A549 (cell line): ENCODE data around the gene CA12.

Experiments used
- CBX8 ChIP-seq: fragments of 200-600 bp; sonication (generic); IDR thresholded peaks from 2 replicates; pipeline ENCODE4 v1.6.1; 2016
- EHMT2 ChIP-seq: fragments of 200-600 bp; sonication (generic); IDR thresholded peaks from 2 replicates; pipeline ENCODE4 v1.6.1; 2016; ENCODE audit warnings: antibody characterized with exemption, low read depth, mild to moderate bottlenecking, moderate library complexity
- EP300 ChIP-seq, 2 experiments: fragments of >200 bp; sonication (Bioruptor Twin); formaldehyde crosslinking; IDR thresholded peaks; 2 replicates in 1 of 2; 3 replicates in 1 of 2; pipeline ENCODE4 v1.6.1; 2016 to 2017
- HOXB13 ChIP-seq: fragments of 250-450 bp; sonication (Bioruptor Pico); IDR thresholded peaks from 2 replicates; pipeline ENCODE4 v1.5.0; 2020; ENCODE audit warnings: low read depth, mild to moderate bottlenecking, moderate library complexity
- POLR2A ChIP-seq: IDR thresholded peaks from 2 replicates; pipeline ENCODE4 v1.6.1; 2012; ENCODE audit warnings: mild to moderate bottlenecking, low read length
- RCOR1 ChIP-seq: fragments of 150-350 bp; IDR thresholded peaks from 2 replicates; pipeline ENCODE4 v1.6.1; 2014; ENCODE audit warnings: antibody characterized with exemption, low read length, low read depth
- RNF2 ChIP-seq: fragments of 200-600 bp; sonication (generic); IDR thresholded peaks from 2 replicates; pipeline ENCODE4 v1.6.1; 2016; ENCODE audit warnings: low read depth, mild to moderate bottlenecking, antibody characterized with exemption, moderate library complexity, borderline replicate concordance
- SREBF2 ChIP-seq: fragments of 450-650 bp; IDR thresholded peaks from 2 replicates; pipeline ENCODE4 v1.6.1; 2014; ENCODE audit warnings: mild to moderate bottlenecking, moderate library complexity
- TF ChIP-seq, protein P1 (sequence below): fragments of >200 bp; sonication (Bioruptor Twin); formaldehyde crosslinking; IDR thresholded peaks from 3 replicates; pipeline ENCODE4 v1.5.1; 2016
- TF ChIP-seq, protein P2 (sequence below): IDR thresholded peaks from 2 replicates; pipeline ENCODE4 v1.6.1; 2012
- TF ChIP-seq, protein P3 (sequence below): fragments of 450-650 bp; IDR thresholded peaks from 2 replicates; pipeline ENCODE4 v1.6.1; 2014; ENCODE audit warnings: antibody characterized with exemption

DNA sequence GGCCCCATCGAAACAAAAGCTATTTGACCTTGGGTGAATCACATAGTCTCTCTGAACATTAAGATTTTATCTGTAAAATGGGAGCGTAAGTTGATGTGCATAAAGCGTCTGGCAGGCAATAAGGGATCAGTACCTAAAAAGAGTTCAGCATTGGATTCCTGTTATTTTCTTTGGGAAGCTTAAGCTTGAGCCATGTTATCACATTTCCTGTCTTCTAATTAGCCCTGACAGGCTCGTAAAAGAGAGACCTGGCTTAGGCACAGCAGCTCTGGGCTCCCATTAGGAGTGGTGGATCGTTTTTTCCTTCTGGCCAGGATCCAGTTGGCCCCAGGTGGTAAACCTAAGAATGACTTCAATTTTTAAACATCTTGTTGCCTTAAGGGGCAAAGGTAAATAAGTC, 26.0 kb upstream of the CA12 start:
- TF ChIP-seq, protein P1, sequence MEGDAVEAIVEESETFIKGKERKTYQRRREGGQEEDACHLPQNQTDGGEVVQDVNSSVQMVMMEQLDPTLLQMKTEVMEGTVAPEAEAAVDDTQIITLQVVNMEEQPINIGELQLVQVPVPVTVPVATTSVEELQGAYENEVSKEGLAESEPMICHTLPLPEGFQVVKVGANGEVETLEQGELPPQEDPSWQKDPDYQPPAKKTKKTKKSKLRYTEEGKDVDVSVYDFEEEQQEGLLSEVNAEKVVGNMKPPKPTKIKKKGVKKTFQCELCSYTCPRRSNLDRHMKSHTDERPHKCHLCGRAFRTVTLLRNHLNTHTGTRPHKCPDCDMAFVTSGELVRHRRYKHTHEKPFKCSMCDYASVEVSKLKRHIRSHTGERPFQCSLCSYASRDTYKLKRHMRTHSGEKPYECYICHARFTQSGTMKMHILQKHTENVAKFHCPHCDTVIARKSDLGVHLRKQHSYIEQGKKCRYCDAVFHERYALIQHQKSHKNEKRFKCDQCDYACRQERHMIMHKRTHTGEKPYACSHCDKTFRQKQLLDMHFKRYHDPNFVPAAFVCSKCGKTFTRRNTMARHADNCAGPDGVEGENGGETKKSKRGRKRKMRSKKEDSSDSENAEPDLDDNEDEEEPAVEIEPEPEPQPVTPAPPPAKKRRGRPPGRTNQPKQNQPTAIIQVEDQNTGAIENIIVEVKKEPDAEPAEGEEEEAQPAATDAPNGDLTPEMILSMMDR: no peak
- TF ChIP-seq POLR2A (no peak), EP300 (IDR thresholded peaks at IDR 0.05) (no peak), SREBF2 (no peak), HOXB13 (CRISPR knock-in tag) (no peak), RCOR1 (no peak), EHMT2 (no peak), CBX8 (no peak), RNF2 (no peak)
- TF ChIP-seq, protein P2, sequence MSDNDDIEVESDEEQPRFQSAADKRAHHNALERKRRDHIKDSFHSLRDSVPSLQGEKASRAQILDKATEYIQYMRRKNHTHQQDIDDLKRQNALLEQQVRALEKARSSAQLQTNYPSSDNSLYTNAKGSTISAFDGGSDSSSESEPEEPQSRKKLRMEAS: no peak
- TF ChIP-seq, protein P3, sequence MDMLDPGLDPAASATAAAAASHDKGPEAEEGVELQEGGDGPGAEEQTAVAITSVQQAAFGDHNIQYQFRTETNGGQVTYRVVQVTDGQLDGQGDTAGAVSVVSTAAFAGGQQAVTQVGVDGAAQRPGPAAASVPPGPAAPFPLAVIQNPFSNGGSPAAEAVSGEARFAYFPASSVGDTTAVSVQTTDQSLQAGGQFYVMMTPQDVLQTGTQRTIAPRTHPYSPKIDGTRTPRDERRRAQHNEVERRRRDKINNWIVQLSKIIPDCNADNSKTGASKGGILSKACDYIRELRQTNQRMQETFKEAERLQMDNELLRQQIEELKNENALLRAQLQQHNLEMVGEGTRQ: no peak
